DMS114 treated with DMSO at 0.1 percent for 48 hours (cell line): ENCODE results near the gene SLC7A6.

Source experiments
- DNase-seq: peaks from one replicate; lab custom pipeline; 2025; ENCODE audit not compliant: unreplicated experiment; lab: John Stamatoyannopoulos, UW

Gene SLC7A6

DNA sequence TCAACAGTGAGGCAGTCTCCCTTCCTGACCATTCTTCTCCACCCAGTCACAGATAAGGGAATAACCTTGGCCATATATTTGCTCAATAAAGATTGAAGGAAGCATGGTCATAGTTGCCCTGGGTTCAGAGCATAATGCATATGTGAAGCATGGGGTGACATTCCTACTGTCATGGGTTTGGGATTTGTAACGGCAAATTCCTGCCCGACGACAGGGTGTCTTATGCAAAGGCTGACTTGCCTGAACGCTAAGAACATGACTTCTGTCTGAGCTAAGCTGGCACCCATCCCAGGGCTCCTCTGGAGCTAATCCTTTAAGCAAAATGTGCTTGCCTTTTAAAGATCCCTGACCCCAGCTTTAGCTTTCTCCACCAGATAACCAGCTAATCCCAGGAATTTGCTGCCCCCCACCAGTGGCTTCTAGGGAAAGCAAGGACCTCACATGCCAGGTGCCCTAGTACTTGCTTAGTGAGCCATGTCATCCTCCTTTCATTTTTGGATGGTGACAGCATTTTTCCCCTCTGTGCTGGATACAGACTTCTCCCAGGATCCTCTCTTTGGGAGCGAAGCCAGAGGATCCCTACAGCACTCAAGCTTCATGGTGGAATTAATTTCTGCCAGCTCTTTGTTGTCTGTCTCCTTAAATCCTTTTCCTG lies 34.7 kb downstream of the SLC7A6 start:
- DNase-seq: no peak

DNA sequence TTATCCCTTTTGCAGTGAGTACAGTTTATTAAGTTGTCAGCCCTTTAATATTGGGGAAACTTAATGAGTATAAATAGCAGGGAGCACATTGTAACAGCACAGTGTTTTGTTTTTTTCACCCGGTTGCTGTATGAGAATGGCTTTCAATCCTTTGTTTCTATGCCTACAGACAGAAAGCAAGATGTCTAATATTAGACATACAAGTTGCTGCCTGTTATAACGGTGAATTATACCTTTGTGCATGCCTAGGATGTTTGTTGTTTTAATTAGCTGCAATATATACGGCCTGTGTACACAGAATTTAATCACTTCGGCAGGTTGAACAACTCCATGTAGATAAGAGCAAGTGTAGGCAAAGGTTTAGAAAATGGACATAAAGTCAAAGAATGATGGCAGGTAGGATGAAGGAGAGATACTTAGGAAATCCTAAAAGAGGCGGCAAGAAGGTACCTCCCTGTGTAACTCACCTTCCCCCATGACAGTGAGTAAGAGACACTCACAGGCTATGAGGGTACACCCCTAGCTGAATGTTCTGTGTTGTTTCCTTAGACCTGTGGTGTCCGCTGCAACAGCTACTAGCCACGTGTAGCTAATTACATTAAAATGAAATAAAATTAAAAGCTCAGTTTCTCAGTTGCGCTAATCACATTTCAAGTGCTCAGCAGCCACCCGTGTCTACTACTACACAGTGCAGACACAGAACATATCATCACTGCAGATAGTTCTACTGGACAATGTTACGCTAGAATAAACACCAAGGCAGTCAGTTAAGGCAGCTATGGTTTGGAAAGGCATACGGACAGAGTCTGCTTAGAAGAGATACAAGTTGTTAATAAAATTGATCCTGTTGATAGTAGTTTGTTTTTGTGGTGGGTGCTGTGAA lies 35.5 kb downstream of the SLC7A6 start:
- DNase-seq: no peak

DNA sequence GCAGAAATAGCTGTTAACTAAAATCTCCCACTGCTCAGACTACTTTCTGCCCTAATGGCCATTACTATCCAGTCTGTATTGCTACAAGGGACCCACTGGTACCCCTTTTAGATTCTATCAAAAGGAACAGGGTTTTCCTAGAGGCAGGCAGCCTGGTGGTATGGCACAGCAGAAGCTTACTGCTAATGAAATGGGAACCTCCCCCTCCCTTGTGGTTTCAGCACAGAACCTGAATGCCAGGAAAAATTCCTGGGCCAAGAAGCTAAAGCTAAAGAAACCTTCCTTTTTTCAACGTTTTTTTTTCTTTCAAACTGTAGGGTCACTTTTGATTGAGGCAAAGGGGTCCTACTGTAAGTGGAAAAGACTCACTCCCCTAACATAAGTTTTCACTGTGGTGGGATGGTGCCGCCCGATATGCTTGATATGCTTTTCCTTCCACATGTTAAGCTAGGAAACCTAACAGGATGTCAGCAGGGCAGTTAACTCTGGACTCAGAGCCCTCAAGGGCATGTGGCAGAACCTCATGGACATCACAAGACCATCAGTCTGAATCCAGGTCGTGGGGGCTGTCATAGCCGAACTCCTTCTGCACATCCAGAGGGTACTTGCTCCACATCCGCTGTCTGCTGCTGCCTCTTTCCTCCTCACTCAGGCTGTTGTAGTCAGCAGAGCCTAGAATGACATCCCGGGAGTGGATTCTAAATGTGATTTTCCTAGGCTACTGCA lies 36.6 kb downstream of the SLC7A6 start:
- DNase-seq: no peak

DNA sequence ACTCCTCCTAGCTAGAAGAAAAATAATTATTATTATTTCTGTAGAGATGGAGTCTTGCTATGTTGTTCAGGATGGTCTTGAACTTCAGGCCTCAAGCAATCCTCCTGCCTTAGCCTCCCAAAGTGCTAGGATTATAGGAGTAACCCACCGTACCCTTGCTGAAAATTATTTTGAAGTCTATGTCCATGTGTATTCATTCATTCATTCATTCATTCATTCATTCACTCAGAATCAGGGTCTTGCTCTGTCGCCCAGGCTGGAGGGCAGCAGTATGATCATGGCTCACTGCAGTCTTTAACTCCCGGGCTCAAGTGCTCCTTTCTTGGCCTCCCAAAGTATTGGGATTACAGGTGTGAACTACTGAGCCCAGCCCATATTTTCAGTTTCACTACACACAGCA lies 42.3 kb downstream of the SLC7A6 start:
- DNase-seq: no peak

DNA sequence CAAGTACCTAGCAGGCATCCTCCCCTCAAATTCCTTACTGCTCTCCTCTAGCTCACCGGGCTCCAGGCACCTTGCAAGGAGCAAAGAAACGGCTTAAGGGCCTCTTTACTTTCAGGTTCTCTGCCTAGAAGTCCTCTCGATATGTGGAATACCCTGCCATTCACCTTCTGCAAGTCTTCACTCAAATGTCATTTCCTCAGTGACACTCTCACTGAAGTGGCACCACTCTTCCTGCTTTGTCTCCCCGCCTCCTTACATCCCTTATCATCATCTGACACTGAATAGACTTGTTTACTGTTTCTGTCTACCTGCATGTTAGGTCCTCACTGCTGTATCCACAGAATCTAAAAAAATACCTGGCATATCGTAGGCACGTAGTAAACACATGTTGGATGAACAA lies 45.5 kb downstream of the SLC7A6 start:
- DNase-seq: no peak

DNA sequence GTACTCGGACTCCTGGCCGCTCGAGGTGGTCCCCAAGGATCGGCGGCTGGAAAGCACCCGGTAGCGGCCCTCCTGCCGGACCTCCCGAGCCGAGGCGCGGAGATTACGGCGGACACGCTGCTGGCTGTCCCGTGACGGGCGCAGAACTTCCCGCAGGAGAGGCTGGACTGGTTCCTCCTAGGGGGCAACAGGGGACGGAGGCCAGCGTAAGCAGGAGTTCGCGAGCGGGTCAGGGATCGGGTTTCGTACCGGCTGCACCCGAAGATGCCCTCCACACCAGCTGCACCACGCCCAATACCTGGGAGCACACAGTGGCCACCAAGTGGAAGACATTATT lies 46.1 kb downstream of the SLC7A6 start:
- DNase-seq: no peak

DNA sequence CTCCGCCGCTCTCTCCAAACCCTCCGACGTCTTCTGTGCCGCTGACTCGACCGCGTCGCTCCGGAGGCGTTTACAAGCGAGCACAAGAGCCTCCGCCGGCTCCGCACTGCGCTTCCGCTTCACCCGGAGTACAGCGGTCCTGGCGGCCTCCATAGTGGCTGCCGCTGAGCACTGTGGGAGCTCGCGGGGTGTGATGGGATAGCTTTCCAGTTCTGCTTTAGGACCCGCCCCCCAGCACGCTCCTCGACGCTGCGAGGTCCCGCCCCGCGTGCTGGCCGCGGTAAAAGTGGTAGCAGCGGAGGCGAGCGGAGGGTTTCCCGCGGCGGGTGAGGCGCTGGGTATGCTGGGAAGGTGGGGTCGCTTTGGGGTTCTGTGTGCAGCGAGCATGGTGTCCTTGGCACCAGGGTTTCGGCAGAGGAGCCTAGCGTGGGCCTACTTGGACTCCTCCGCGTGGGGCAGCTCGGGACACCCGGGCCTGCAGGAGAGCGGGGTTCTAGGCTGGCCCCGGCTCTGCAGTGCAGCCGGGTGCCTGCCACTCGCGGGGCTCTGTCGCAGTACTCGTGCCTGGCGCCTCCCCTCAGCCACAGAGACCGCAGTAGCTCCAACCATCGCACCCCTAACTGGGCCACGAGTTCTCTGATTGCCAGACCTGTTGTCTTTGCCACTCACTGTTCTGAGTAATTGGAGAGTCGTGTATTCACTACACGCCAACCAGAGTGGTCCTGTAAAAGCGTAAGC lies 46.6 kb downstream of the SLC7A6 start, which contains the start of the genes PRMT7 and SLC7A6OS:
Gene PRMT7, plus strand, starts transcription at position 246 of the 738 bp plus-strand sequence. CDS start 4,961 bp downstream, outside the sequence.
Gene SLC7A6OS, minus strand, starts transcription at position 173 of the 738 bp plus-strand sequence. Its CDS starts 20 bp downstream, at position 153.
- DNase-seq: peak; percentile 91

DNA sequence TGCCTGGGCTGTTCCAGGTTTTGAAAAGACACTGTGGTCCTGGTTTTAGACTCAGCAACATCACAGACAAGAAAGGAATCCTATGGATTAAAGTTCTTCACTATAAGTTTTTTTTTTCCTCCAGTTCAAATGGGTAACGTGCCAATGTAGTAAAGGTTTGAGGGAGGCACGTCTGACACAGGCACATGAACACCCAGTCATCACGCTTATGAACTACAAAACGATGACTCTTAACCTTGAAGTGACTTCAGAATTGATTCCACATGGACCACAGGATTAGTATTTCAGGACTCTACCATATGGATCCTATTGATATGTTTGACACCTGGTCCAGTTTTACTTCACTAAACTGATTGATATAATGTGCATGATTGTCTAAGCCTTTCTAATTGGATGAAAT lies 48.8 kb downstream of the SLC7A6 start:
- no peak for DNase-seq

DNA sequence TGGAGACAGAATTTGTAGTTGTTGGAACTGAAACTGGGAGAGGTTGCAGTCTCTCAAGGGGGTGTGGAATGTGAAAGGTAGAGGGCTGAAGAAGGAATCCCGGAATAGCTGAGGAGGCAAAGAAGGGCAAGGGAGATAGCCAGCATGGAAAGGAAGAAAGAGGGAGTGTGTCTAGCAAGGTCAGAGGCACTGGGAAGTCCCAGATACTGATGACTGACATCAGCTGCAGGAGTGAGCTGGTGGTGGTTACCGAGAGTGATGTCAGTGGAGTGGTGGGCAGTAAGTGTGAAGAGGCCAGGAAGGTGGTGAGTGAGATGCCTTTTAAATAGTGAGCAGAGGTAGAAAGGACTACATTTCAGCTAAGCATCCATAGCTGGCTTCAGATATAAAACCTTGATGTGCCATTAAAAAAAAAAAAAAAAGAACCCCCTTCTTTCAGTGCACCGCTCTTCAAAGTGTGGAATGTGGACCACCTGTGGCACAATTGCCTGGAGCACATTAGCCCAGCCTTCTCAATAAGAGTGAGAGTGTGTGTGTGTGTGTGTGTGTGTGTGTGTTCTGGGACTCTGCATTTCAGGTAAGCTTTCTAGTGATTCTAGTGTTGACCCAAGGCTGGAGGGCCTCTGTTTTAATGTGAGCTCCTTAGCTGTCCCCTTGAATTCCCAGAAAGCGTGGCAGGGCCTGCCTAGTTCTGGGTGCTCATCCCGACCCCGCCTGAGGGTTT lies 55.0 kb downstream of the SLC7A6 start:
- DNase-seq: no peak

DNA sequence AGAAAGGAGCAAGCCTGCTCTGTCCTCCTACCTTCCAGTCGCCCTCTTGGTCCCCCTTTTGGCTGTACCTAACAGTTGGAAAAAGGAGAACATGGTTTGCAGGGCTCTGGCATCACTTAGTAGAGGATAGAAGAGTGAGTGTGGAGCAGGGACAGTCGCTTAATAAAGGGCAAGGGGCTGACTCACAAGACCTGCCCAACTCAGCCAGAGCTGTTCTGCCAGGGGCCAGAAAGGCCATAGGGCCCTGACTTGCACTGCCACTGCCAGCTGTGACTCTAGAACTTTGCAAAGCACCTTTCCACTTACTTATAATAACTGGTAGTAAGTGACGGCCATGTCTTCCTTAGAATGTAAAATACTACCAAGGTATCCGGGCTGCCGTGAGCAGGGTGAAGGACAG lies 60.0 kb downstream of the SLC7A6 start:
- no peak for DNase-seq

DNA sequence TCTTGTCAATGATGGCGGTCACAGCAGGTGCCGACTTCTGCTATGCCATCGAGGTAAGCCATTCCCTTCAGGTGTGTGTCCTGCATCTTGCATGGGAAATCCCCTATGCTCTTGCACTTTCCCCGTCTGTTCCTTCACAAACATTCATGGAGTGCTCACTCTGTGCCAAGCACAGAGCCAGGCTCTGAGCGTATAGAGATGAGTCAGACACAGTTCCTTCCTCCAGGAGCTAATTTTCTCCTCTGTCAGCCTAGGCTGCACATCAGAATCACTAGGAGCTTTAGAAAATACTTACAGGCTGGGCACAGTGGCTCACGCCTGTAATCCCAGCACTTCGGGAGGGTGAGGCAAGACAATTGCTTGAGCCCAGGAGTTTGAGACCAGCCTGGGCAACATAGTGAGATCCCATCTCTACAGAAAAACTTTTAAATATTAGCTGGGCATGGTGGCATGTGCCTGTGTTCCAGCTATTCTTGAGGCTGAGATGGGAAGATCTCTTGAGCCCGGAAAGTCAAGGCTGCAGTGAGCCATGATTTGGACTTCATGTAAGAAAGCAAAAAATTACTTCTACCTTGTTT lies 60.5 kb downstream of the SLC7A6 start:
- no peak for DNase-seq

DNA sequence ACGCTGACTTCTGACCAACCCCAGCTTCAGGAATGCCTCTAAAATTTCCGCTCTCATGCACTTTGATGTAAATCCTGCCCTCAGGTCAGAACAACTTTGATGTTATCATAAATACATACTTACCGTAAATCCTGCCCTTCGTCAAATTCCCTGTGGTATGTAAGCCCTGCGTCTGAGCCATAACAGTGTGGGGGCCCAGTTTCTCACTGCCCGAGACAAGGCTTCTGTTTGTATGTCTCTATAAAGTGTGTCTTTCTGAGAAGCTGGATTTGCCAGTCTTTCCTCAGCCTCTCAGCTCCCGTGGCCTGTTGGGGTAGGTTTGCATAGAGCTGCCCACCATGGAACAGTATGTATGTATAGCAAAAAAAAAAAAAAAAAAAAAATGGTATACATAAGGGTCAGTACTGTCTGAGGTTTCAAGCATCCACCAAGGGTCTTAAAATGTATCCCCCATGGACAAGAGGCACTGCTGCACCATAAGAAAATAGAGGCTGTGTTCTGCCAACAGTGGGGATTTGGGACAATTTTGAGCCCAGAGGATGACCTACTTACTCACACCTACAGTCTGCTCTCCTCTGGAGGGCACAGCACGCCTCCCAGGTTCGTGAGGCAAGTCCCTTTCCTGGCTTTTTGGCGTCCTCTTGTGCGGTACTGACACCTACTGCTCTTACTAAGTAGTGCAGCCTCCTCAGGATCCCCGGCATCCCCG lies 64.0 kb downstream of the SLC7A6 start:
- peak; percentile 65 for DNase-seq

DNA sequence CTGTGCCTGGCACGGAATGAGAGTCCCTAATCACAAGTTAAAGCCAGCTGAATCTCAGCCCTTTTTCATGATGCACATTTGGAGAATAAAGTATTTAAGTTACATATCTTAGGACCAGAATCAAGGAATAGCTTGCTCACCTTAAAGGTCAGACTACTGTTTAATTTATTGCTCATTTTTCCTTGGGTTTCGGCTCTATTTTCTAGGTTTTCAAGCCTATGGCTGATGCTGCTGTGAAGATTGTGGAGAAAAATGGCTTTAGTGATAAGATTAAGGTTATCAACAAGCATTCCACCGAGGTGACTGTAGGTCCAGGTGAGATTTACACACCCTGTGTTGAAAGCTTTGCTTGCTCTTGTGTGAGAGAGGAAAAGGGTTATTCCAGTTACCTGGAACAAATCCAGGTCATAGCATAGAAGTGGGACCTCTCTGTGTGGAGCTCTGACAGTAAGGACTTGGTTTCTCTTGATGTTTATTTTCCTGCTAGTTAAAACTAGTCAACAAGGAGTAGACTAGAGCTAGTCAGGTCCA lies 64.6 kb downstream of the SLC7A6 start:
- DNase-seq: no peak

DNA sequence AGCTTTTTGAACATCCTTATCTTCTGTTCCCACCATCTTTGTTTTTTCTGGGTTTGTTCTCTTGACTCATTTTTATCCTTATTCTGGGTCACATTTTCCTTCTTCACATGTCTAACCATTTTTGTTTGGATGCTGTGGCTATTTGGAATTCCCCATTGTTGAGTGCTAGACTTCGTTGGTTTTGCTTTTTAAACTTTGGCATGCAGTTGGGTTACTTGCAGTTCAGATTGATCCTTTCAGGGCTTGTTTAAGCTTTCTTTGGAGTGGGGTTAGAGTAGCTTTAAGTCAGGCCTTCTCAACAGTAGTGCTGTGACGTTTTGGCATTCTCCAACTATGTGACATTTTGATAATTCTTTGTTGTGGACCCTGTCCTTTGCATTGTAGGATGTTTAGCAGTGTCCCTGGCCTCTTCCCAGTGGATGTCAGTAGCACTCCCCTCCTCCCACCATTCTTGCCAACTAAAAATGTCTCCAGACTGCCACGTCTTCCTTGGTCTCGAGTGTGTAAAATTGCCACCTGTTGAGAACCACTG lies 67.6 kb downstream of the SLC7A6 start:
- no peak for DNase-seq

DNA sequence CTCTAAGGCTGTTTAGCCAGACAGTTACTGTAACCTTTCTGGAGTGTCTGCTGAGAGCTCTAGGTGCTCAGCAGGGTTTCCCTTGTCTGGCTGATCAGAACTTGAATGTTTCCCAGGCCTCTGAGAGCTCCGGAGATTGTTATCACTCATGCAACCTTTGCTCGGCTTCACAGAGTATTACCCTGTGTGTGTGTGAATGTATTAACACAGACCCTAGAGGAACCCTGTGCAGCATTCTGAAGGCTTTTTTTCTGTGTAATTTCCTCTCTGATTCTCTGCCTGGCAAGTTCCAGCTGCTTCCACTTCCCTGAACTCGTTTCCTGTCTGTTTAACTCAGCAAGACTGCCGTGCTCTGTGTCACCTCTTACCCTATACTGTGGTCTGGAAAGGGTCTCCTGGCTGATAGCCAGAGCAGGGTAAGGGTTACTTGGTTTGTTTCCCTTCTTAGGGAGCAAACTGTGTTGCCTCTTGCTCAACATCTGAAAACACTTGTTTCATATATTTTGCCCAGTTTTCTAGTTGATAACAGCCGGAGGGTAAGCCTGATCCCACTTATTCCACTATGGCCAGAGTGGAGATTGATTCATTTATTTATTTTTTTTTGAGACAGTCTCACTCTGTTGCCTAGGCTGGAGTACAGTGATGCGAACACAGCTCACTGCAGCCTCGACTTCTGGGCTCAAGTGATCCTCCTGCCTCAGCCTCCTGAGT lies 68.2 kb downstream of the SLC7A6 start:
- DNase-seq: no peak

DNA sequence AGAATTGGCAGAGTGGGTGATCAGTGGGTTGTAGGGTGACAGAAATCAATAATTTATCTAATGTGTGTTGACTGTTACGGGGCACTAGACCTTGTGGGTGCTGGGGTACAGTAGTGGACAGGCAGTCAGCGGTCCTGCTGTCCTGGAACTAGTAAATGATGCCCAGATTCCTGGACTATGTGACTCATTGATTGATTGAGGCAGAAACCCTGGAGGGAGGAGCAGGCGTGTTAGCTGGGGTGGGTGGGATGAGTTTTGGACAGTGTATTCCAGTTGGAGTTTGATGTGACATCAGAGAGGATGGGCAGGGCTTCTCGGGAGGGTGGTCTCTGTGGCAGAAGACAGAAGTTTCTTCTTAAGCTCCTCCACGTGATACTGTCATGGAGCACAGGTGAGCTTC lies 70.8 kb downstream of the SLC7A6 start:
- no peak for DNase-seq

DNA sequence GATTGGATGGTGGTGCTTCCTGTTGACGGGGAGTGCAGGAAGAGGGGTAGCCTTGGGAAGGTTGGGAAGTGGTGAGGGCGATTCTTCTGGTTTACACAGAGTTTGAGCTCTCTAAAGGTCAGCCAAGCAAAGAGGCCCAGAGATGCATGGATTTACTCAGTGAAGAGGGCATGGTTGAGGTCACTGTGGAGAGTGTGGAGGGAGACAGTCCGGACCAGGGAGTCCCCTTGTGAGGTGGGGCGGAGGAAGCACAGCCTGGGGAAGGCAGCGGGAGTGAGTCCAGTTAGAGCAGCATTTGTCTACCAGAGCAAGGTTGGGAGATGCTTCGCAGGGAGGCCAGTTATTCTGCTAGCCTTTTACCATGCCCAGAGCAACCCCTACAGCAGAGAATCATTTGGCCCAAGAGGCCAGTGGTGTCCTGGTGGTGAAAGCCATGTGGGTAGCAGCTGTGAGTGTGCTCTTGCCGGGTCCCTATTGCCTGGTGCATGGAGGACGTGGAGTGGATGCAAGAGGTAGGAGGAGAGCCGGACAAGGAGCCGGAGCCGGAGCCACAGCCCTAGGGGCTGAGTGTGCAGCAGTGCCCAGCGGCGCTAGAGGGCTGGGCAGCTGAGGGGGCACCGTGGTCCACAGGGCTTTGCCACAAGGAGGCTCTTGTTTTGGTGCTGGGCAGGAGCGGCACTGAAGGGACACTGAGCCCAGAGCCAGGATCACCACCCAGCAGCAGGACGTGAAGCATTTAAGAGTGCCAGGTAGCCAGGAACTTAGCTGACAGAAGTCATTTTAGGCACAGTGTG lies 74.2 kb downstream of the SLC7A6 start:
- no peak for DNase-seq
